Brain microvascular endothelial cell (primary cell): Measurements from ENCODE around the gene SFTPA1.
"Not testable (repeated sequence)": the region's sequence is repeated elsewhere in the genome, so short reads cannot be mapped to it uniquely, and the experiment has no call there.

ENCODE experiments used
- DNase-seq: peaks from one replicate; pipeline ENCODE4 v3.0.0-alpha.2; 2020
- H3K27ac ChIP-seq: fragments of 250-450 bp; sonication (Bioruptor Pico); 2 replicates; pipeline ENCODE4 v1.5.1; 2020; ENCODE audit warnings: mild to moderate bottlenecking, moderate library complexity
- H3K27me3 ChIP-seq: fragments of 250-450 bp; sonication (Bioruptor Pico); replicated peaks from 2 replicates; pipeline ENCODE4 v1.5.1; 2020; ENCODE audit warnings: mild to moderate bottlenecking
- H3K36me3 ChIP-seq: fragments of 250-450 bp; sonication (Bioruptor Pico); replicated peaks from 2 replicates; pipeline ENCODE4 v1.5.1; 2020; ENCODE audit warnings: mild to moderate bottlenecking
- H3K4me3 ChIP-seq: 2 replicates; pipeline ENCODE4 v1.5.1; 2011; ENCODE audit warnings: low read depth, mild to moderate bottlenecking, control low read depth, low read length, moderate library complexity
- CTCF ChIP-seq: IDR thresholded peaks from 2 replicates; pipeline ENCODE4 v1.5.1; 2011; ENCODE audit warnings: low read depth, mild to moderate bottlenecking, moderate library complexity, low read length, control low read depth, inconsistent platforms; ENCODE audit errors: missing control alignments
- in situ Hi-C: cut with HindIII; loops from 2 replicates; pipeline ENCODE4 v1.10.0; 2017; ENCODE audit warnings: low sequenced_read_pairs, low pct_ligation_motif_present

SFTPA1 gene

GRCh38 chr10:79588800-79589199 lies 21.9 kb upstream of the SFTPA1 start:
- TF ChIP-seq CTCF = no peak
- H3K27ac ChIP-seq = no peak overlapping the region
- H3K36me3 ChIP-seq = no peaks in the 10 kb centered on the region
- H3K27me3 ChIP-seq = peaks cover 2% of the 10 kb centered on the region
- no peak overlapping the region for H3K4me3 ChIP-seq
- DNase-seq = no peak
- in situ Hi-C loops = no loop called here

- in situ Hi-C loops = no loop called here
- no peaks in the 10 kb centered on the region for H3K36me3 ChIP-seq
- no peak overlapping the region for H3K4me3 ChIP-seq
- TF ChIP-seq CTCF = no peak
- no peak overlapping the region for H3K27ac ChIP-seq
- no peak for DNase-seq
- peaks cover under 1% of the 10 kb centered on the region for H3K27me3 ChIP-seq
Observed at GRCh38 chr10:79593377-79593776, 17.4 kb upstream of the SFTPA1 start.

- DNase-seq, in situ Hi-C loops, H3K36me3 ChIP-seq, H3K4me3 ChIP-seq, H3K27ac ChIP-seq, H3K27me3 ChIP-seq: not testable (repeated sequence)
Observed at GRCh38 chr10:79594565-79594964, 16.2 kb upstream of the SFTPA1 start.

- Histone ChIP-seq H3K36me3 (no peaks in the 10 kb centered on the region), H3K27ac (no peak overlapping the region), H3K4me3 (no peak overlapping the region), H3K27me3 (no peaks in the 10 kb centered on the region)
- TF ChIP-seq CTCF = no peak
- in situ Hi-C loops = no loop called here
- no peak for DNase-seq
Observed at GRCh38 chr10:79595510-79595909, 15.2 kb upstream of the SFTPA1 start.

- in situ Hi-C loops, H3K36me3 ChIP-seq, H3K27me3 ChIP-seq, H3K4me3 ChIP-seq, H3K27ac ChIP-seq, DNase-seq: not testable (repeated sequence)
Observed at GRCh38 chr10:79599644-79600043, 11.1 kb upstream of the SFTPA1 start.

- Histone ChIP-seq H3K27ac (no peak overlapping the region), H3K4me3 (no peak overlapping the region), H3K36me3 (no peaks in the 10 kb centered on the region), H3K27me3 (no peaks in the 10 kb centered on the region)
- TF ChIP-seq CTCF = no peak
- in situ Hi-C loops = no loop called here
- no peak for DNase-seq
Observed at GRCh38 chr10:79601939-79602338, 8.8 kb upstream of the SFTPA1 start.

- H3K27ac ChIP-seq = no peak overlapping the region
- no peaks in the 10 kb centered on the region for H3K36me3 ChIP-seq
- in situ Hi-C loops = no loop called here
- DNase-seq = no peak
- no peaks in the 10 kb centered on the region for H3K27me3 ChIP-seq
- no peak overlapping the region for H3K4me3 ChIP-seq
- TF ChIP-seq CTCF = no peak
Observed at GRCh38 chr10:79602953-79603352, 7.8 kb upstream of the SFTPA1 start.
